ENCODE results near the gene DIP2A. TPM values are rescaled to one million over a fixed set of nuclear protein-coding genes. Genes with fewer than 3 reads are reported as not detected.

Gene DIP2A
- total and polyA plus RNA-seq, 2 of the 13 experiments (the other 11 are each of a cell fraction or from before 2014, with no cell fraction given), result 18.5 to 37.6 TPM

DNA sequence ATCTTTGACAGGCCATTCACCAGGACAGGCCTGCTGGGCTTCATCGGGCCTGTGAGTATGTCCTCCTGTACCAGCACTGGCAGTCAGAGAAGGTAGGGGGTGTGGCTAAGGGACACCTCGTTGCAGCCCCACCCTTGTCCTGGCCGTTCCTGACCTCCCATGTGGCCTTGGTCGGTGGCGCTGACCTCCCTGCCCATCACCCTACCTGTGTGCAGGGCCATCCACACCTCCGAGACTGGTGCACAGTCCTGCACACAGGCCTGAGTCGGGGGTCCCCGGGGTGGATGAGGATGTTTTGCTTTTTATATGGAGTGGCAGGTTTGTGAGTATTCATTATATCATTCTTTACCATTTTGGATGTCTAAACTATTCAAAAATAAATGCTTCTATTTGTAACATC, 87.2 kb downstream of the DIP2A start:
- ChIA-PET CTCF (ENCODE audit: low intra/inter-chr PET ratio, low total read pairs) (no interaction called here), POLR2A (no interaction called here)
- no peak overlapping the region for H2AFZ ChIP-seq (ENCODE audit: low read length)
- intact Hi-C loops (cut with micrococcal nuclease; ENCODE audit: unreplicated experiment), result no loop called here
- no peak overlapping the region for H3K27ac ChIP-seq (ENCODE audit: extremely low read length, insufficient read depth, low read length)
- no peak overlapping the region for H3K9ac ChIP-seq (ENCODE audit: insufficient read depth, low read depth, low read length)
- no peaks in the 10 kb centered on the region for H4K20me1 ChIP-seq (ENCODE audit: insufficient read depth, low read length)
- H3K9me3 ChIP-seq (ENCODE audit: low read length), result no peaks in the 10 kb centered on the region
- no peak for ATAC-seq
- H3K27me3 ChIP-seq (ENCODE audit: control insufficient read depth in 1 of 2, insufficient read depth in 2 of 2, low read length in 2 of 2), result no peaks in the 10 kb centered on the region
- H3K4me2 ChIP-seq (ENCODE audit: low read depth, low read length), result no peak overlapping the region
- no peak overlapping the region for H3K4me3 ChIP-seq (replicated peaks in 1 of 3; ENCODE audit: insufficient read depth in 1 of 3, low read depth in 2 of 3, low read length in 3 of 3)
- H3K79me2 ChIP-seq (ENCODE audit: insufficient read depth, low read length), result no peaks in the 10 kb centered on the region
- TF ChIP-seq SIN3A (IDR thresholded peaks at IDR 0.05; ENCODE audit: borderline replicate concordance, low read depth, low read length), result no peak
- no peak for TF ChIP-seq RBM22 (optimal IDR thresholded peaks at IDR 0.05; ENCODE audit: low read length)
- TF ChIP-seq EEA1 (CRISPR knock-in tag; IDR thresholded peaks at IDR 0.05; ENCODE audit: borderline replicate concordance), result no peak
- TF ChIP-seq SAP130 (CRISPR knock-in tag; IDR thresholded peaks at IDR 0.05; ENCODE audit: low read depth), result no peak
- TF ChIP-seq ZHX2 (IDR thresholded peaks at IDR 0.05; ENCODE audit: low read depth), result no peak
- no peak for TF ChIP-seq ZHX2 (CRISPR knock-in tag; IDR thresholded peaks at IDR 0.05; ENCODE audit: borderline replicate concordance)
- no peak for TF ChIP-seq PHF8 (CRISPR knock-in tag; IDR thresholded peaks at IDR 0.05)
- BruUV-seq (replicated peaks), result no TSS peak
- H3K4me1 ChIP-seq (ENCODE audit: insufficient read depth, low read length), result no peaks in the 10 kb centered on the region
- no peak for FAIRE-seq
- DNase-seq (ENCODE audit: low spot score), result no peak
- in situ Hi-C loops (cut with HindIII; ENCODE audit: extremely low pct_ligation_motif_present, low pct_unique_long_range_greater_than_20kb), result no loop called here
- H3K36me3 ChIP-seq (replicated peaks in 1 of 2; ENCODE audit: control insufficient read depth in 1 of 2, insufficient read depth in 2 of 2, low read length in 2 of 2), result peaks cover 14 to 66% of the 10 kb centered on the region in 2 experiments
- WGBS (ENCODE audit: low lambda C conversion rate), result 95% methylated on average over 5 of the region's 8 CpGs

Data from HepG2 (cell line).